GM19395 (cell line): ENCODE measurements around the gene SMARCC2.
A peak's percentile ranks its signal among the peaks of the same experiment; 100 is the strongest.
"Not testable (repeated sequence)": the region's sequence is repeated elsewhere in the genome, so short reads cannot be mapped to it uniquely, and the experiment has no call there.

Experiments used
- ATAC-seq: cut with Tn5 transposase; IDR thresholded peaks from one replicate; pipeline ENCODE4 v1.9.1; 2021; ENCODE audit warnings: mild to moderate bottlenecking, moderate library complexity; ENCODE audit not compliant: unreplicated experiment

Gene SMARCC2

DNA sequence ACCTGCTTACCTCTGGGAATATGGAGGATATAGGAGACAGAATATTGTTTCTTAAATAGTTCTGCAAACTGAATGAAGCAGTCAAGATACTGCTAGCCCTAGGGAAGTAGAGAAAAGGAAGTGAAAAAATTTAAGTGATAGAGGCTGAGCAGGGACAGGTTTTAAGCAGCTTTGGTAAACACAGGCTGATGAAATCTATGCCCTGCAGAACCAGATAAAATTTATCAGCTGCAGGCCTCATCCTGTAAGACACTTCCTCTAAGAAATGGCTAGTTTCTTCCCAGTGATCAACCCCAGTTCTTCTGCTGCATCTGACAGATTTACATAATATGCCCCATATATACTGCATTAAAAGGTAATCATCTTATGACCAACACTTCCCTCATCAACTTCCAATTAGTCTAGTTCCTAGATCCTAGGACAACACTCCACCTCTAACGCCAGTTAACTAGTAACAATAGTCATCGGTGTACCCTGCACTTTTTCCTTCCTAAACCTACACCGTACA lies 62.5 kb downstream of the SMARCC2 start:
- no peak for ATAC-seq

DNA sequence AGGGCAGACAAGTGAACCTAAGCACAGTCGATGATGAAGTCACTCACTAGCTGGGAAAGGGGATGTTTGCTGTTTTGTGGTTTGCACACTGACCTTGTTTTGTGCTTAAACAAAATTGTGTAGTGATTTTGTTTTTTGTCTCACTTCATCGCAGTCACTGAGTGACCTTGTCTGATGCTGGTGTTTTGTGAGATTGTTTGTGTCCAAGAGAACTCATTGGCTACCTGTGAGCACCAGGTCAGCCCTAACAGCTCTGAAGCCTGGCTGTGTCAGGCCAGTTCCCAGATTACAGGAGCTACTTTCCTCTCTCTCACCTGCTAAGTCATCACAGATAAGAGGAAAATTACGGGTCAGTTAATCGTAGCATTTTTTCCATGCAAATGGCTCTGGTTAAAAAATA lies 65.2 kb downstream of the SMARCC2 start:
- ATAC-seq = no peak

GRCh38 chr12:56122637-56123036 lies 66.6 kb downstream of the SMARCC2 start:
- ATAC-seq = no peak

DNA sequence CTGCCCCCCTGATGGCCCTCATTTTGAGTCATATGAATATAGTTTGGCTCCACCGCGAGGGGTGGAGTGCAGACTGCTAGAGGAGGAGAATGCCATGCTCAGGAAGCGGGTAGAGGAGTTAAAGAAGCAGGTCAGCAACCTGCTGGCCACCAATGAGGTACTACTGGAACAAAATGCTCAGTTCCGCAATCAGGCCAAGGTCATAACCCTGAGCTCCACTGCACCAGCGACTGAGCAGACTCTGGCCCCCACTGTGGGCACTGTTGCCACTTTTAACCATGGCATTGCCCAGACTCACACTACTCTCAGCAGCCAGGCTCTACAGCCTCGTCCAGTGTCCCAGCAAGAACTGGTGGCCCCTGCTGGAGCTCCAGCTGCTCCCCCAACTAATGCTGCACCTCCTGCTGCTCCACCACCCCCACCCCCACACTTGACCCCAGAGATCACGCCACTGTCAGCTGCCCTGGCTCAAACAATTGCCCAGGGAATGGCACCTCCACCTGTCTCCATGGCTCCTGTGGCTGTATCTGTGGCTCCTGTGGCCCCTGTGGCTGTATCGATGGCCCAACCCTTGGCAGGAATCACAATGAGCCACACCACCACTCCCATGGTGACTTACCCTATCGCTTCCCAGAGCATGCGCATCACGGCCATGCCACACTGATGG lies 67.9 kb downstream of the SMARCC2 start:
- no peak for ATAC-seq

DNA sequence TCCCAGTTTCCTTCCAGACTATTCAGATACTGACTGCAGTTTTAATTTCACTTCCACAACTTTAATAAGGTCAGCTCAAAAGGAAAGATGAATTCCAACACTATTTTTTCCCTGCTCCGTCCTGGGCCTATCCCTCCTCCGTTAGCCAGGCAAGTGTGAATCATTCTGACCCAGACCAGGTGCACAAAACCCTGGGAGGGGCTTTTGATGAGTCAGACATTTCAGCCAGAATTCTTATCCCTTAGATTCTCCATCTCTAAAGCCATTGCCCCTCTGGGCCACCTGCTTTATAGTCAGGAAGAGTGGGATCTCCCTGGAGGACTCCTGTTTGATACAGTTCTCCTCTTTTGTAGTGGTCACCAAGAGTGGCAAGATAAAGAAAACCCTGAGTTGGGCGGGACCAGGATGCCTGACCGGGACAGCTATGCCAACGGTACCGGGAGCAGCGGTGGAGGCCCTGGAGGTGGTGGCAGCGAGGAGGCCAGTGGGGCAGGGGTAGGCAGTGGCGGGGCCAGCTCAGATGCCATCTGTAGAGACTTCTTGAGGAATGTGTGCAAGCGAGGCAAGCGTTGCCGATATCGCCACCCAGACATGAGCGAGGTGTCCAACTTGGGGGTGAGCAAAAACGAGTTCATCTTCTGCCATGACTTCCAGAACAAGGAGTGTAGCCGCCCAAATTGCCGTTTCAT lies 69.0 kb downstream of the SMARCC2 start:
- no peak for ATAC-seq

DNA sequence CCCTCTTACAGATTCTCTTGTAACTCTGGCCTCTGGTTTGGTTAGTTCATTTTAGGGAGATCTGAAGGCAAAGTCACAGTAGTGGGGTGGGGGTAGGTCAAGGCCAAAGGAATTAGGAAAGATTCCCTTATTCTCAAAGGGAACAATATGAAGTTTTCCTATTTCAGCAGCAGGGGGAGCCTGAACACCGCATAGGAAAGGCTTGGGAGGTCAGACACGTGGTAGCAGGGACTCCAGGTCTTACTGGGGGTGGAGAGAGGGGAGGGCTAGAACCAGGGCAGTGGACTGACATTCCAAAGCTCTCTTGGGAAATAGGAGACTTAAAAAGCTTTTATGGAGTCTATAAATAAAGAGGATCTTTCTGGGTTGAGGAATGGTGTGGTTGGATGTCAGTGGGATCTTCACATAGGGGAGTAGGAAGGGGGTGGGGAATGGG lies 69.9 kb downstream of the SMARCC2 start:
- ATAC-seq = no peak

DNA sequence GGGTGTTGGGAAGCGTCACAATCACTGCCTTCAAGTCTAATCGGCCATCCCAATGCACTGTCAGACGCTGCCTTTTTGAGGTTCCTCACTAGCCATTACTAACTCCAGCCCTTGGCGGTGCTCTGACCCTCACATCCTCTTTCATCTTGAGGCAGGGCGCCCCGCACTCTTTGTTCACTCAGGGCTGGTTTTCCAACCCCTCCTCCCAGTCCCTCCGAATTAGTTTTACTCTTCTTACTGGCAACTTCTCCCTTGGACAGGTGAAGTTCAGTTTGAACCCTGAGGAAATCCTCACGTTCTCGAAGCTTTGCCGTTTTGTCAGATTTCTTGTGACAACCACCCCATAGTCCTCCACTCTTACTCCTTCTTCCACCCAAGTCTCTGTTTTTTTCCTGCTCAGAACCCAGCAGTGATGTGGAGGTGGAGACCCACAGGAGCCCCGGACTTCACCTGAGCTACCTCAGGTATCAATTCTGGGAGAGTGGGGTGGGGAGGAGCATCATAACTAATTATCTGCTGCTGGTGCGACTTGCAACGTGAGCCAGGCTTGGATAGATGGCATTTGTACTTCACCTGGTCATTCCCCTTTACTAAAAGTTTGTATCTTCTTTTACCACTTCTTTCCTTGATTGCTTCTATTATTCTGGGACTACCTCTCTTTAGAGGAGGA lies 70.5 kb downstream of the SMARCC2 start:
- ATAC-seq = no peak

DNA sequence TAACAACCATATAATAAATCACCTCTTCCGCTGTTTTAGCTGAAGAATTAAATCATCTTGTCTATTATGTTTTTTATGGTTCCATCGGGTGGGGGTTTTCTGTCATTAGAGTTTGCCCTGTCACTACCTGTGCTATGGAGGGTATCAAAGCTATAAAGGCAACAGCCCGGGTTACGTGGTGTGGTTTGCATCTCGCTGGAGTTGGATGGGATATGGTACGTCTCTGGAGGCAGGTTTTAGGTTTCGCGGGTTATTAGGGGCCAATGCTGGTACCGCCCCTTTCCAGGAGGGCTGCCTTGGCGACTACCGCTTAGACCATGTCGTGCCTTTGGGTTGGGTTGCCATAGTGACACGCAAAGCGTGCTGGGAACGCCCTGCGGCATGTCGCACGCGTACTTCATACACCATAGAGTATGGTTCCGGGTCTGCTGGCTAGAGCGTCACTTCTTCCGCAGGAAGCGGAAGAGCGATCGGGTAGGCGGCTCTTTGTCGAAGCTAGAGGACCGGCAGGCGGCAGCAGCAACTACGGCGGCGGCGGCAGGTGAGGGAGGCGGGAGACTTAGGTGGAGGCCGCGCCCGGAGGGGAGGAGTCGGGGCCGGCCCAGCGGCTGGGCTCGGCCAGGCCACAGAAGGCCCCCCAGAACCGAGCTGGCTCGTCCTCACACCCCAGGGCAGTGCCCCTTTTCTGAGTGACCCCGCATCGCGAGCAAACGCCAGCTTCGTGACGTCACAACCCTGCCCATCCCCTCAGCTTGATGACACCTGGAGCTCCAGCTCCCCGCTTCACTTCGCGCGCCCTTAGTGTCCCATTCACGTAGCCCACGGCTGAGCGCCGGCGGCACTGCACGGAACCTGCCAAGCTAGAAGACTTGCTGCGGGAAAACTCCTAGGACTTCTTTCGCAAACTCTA lies 71.2 kb downstream of the SMARCC2 start, which contains the start of gene ZC3H10:
Gene ZC3H10, plus strand, starts transcription at position 489 of the 910 bp plus-strand sequence. CDS start 2,297 bp downstream, outside the sequence.
- ATAC-seq = peak; percentile 87

- not testable (repeated sequence) for ATAC-seq
Observed at GRCh38 chr12:56117082-56117706, 72.1 kb downstream of the SMARCC2 start.

DNA sequence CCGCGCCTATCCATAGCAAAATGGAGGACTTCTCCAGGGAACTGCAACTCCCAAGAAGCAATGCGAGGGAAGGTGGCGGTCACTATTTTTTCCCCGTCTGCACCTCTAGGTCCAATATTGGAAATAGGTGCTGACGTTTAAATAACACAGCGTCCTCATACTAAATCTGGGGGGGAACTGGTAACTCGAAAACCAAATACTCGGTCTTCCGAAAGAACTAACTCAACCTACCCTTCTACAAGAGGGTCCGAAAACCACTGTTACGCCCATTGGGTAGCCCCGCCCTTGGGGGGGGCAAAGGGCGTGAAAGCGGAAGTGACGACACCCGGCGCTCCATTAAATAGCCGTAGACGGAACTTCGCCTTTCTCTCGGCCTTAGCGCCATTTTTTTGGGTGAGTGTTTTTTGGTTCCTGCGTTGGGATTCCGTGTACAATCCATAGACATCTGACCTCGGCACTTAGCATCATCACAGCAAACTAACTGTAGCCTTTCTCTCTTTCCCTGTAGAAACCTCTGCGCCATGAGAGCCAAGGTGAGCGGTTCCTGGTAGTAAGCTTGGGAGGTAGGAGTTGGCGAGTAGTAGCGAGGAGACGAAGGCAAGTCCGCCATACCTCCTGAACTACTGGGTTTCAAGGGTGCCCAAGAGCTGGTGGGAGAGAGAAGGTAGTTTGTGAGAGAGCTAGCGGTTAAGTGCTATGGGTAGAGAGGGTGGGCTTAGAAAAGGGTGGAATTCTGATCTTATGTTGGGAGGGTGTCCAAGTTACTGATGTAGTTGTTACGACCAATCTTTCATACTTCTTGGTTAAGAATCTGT lies 72.8 kb downstream of the SMARCC2 start, which contains the start of gene RPL41:
Gene RPL41, plus strand, starts transcription at position 367 of the 815 bp plus-strand sequence.
- peak; percentile 56 for ATAC-seq

GRCh38 chr12:56115329-56115728 lies 74.0 kb downstream of the SMARCC2 start:
- ATAC-seq = no peak

- ATAC-seq = no peak
Observed at GRCh38 chr12:56114084-56114483, 75.2 kb downstream of the SMARCC2 start.
